Tibial nerve (tissue), 4 donors: Measurements from ENCODE around the gene UXS1.

Experiments
- EP300 ChIP-seq, 2 donors: sonication (generic); formaldehyde crosslinking; IDR thresholded peaks; one replicate each; pipeline ENCODE4 v1.6.1; 2017; ENCODE audit warnings: antibody characterized with exemption in 2 of 2, mild to moderate bottlenecking in 1 of 2
- TF ChIP-seq, protein P1 (sequence below), 5 experiments: fragments of 200-600 bp in 3 of 5; fragments of 450-650 bp in 2 of 5; sonication (generic) in 3 of 5; IDR thresholded peaks; one replicate each; pipeline ENCODE4 v1.5.1; 2016 to 2019; ENCODE audit warnings: antibody characterized with exemption in 5 of 5, mild to moderate bottlenecking in 3 of 5, moderate library complexity in 2 of 5

DNA sequence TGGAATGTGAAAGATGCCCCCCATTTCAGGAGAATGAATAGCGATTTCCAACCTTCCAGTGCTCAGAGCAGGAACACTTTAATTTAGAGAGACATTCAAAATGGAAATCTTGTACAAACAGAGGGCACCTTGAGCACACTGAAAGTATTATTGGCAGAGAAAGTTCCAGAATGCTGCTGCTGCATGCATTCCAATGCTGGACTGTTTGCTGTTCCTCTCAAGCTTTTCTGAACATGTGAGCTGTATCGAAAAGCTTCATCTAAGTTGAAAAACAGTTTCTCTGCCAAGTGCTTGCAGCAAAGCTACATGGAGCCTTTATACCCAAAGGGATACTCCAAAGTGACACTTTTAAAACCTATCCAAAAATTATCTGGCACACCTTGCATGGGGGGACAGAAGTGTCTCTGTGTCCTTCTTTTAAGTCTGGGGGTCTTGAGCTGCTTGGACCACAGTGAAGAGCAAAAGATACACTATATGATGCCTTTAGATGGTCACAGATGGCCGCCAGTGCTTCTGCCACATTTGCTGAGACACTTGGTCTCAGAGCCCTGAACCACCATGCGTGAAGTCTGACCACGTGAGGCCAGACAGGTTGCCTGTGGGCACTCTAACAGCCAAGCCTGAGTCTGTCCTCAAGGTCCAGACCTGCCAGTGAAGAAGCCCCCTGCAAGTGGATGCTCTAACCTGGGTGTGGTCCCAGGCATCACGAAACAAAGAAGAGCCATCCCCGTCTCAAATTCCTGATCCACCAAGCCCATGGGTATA is 18.8 kb downstream of the UXS1 start:
- TF ChIP-seq, protein P1, sequence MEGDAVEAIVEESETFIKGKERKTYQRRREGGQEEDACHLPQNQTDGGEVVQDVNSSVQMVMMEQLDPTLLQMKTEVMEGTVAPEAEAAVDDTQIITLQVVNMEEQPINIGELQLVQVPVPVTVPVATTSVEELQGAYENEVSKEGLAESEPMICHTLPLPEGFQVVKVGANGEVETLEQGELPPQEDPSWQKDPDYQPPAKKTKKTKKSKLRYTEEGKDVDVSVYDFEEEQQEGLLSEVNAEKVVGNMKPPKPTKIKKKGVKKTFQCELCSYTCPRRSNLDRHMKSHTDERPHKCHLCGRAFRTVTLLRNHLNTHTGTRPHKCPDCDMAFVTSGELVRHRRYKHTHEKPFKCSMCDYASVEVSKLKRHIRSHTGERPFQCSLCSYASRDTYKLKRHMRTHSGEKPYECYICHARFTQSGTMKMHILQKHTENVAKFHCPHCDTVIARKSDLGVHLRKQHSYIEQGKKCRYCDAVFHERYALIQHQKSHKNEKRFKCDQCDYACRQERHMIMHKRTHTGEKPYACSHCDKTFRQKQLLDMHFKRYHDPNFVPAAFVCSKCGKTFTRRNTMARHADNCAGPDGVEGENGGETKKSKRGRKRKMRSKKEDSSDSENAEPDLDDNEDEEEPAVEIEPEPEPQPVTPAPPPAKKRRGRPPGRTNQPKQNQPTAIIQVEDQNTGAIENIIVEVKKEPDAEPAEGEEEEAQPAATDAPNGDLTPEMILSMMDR (IDR thresholded peaks at IDR 0.05) = no peak
- no peak for TF ChIP-seq EP300 (IDR thresholded peaks at IDR 0.05)
